Measurements from ENCODE around the gene EQTN.

DNA sequence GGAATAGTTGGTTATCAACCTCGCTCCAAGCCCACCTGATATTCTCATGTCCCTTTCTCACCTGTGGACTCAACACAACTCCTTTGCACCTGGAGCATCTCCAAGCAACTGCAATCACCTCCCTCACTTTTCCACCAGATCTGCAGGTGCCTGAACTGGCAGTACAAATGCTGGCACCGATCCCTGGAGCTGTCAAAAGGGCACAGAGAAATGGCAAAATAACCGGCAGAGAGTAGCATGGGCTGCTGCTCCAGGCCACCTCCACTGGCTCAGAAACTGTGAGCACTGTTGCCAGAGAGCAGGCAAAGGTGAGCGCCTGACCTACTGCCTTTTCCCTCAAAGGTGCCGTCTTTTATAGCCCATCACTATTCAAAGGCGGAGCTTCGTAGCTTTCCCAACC is 14.7 kb downstream of the EQTN start:
- TF ChIP-seq, protein P1, sequence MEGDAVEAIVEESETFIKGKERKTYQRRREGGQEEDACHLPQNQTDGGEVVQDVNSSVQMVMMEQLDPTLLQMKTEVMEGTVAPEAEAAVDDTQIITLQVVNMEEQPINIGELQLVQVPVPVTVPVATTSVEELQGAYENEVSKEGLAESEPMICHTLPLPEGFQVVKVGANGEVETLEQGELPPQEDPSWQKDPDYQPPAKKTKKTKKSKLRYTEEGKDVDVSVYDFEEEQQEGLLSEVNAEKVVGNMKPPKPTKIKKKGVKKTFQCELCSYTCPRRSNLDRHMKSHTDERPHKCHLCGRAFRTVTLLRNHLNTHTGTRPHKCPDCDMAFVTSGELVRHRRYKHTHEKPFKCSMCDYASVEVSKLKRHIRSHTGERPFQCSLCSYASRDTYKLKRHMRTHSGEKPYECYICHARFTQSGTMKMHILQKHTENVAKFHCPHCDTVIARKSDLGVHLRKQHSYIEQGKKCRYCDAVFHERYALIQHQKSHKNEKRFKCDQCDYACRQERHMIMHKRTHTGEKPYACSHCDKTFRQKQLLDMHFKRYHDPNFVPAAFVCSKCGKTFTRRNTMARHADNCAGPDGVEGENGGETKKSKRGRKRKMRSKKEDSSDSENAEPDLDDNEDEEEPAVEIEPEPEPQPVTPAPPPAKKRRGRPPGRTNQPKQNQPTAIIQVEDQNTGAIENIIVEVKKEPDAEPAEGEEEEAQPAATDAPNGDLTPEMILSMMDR (IDR thresholded peaks at IDR 0.05): no peak
- no peak for TF ChIP-seq POLR2A (IDR thresholded peaks at IDR 0.05)
